ES-I3 (cell line): ENCODE results near the gene NR2F1.
A peak's percentile ranks its signal among the peaks of the same experiment; 100 is the strongest.

Experiments used
- H3K36me3 ChIP-seq: 2 replicates; pipeline ENCODE4 v1.6.1; 2013; ENCODE audit warnings: mild to moderate bottlenecking, low read length, control low read depth, moderate library complexity; ENCODE audit not compliant: insufficient read depth
- H3K4me1 ChIP-seq: 2 replicates; pipeline ENCODE4 v1.6.1; 2013; ENCODE audit warnings: mild to moderate bottlenecking, control low read depth, low read length; ENCODE audit not compliant: insufficient read depth
- H3K9ac ChIP-seq: 2 replicates; pipeline ENCODE4 v1.6.1; 2013; ENCODE audit warnings: low read depth, mild to moderate bottlenecking, low read length, moderate library complexity
- H3K9me3 ChIP-seq: 2 replicates; pipeline ENCODE4 v1.6.1; 2013; ENCODE audit warnings: mild to moderate bottlenecking, low read length, moderate library complexity; ENCODE audit not compliant: control insufficient read depth, insufficient read depth

NR2F1 gene

DNA sequence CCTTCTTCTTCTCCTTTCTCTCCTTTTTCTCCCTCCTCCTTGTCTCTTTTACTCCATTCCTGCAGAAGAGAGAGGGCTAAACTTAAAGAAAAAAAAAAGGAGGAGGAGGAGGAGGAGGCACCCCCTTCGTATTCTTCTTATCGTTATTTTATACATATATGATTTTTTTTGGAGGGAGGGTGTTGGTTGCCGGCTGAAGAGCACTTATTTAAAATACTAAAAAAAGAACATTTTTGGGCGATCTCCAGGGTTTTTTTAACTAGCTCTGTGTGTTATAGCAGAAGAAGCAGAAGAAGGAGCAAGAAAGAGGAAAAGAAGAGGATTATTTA lies 381 bp downstream of the NR2F1 start:
- Histone ChIP-seq H3K9me3 (no peaks in the 10 kb centered on the region), H3K36me3 (no peaks in the 10 kb centered on the region), H3K4me1 (peaks cover 4% of the 10 kb centered on the region; the same call in 1 of the 2 replicates), H3K9ac (0 out of 2 replicates have a peak overlapping the region, but pooled peaks have one; percentile 6)

DNA sequence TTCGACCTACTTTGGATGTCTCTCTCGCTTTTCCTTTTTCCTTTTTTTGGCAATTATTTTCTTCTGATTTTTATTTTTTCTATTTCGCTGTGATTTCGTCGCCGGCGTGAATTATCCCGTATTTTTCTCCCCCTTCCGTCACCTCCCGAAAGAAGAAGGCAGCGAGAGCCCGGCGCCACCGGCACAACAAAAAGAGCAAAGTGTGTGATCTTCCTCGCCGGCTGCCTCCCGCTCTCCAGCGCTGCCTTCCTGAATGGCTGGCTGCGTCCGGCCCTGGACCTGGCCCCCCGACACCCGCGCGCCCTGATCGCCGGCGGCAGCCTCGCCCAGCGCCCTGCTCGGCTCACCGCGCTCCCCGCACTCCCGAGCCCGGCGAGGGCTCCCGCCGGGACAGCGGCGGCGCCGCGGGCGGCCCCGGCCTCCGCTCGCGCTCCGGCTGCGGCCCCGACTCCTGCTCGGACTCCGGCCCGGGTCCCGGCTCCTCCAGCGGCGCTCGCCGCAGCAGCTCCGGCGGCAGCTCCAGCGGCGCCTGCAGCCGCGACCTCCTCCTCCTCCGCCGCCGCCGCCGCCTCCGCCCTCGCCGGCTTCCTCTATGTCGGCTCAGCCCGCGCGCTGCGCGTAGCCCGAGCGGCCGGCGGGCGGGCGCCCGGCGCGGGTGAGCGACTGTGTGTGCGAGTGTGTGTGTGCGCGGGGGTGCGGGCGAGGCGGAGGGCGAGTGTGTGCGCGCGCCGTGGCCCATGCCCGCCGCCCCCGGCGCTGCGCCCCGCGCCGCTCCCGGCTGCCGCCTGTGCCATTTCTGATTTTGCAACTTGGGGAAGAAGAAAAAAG lies 960 bp downstream of the NR2F1 start:
- H3K9ac ChIP-seq: peak overlapping the region; percentile 19; the same call in 1 of the 2 replicates
- peaks cover 4% of the 10 kb centered on the region; the same call in 1 of the 2 replicates for H3K4me1 ChIP-seq
- no peaks in the 10 kb centered on the region for H3K36me3 ChIP-seq
- H3K9me3 ChIP-seq: 0 out of 2 replicates have a peak, but pooled peaks cover under 1% of the 10 kb centered on the region

DNA sequence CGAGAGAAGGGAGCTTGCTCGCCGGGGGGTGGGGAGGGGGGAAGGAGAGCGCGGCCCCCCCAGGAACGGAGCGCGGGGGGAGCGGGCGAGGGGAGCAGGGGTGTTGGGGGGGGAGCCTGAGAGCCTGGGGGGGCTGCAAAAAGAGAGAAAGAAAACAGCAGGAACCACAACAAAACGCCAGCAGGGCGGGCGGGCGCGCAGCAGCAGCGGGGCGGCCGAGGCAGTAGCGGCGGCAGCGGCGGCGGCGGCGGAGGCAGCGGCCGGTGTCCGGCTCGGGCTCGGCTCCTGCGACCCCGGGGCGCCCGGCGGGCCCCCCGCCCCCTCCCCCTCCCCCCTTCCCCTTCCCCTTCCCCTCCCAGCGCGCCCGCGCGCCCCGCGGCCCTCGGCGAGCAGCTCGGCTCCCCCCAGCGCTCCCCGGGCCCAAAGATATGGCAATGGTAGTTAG lies 1.6 kb downstream of the NR2F1 start:
- no peaks in the 10 kb centered on the region for H3K36me3 ChIP-seq
- H3K4me1 ChIP-seq: peaks cover 4% of the 10 kb centered on the region; the same call in 1 of the 2 replicates
- peak overlapping the region; percentile 19; the same call in 1 of the 2 replicates for H3K9ac ChIP-seq
- H3K9me3 ChIP-seq: 0 out of 2 replicates have a peak, but pooled peaks cover 2% of the 10 kb centered on the region

DNA sequence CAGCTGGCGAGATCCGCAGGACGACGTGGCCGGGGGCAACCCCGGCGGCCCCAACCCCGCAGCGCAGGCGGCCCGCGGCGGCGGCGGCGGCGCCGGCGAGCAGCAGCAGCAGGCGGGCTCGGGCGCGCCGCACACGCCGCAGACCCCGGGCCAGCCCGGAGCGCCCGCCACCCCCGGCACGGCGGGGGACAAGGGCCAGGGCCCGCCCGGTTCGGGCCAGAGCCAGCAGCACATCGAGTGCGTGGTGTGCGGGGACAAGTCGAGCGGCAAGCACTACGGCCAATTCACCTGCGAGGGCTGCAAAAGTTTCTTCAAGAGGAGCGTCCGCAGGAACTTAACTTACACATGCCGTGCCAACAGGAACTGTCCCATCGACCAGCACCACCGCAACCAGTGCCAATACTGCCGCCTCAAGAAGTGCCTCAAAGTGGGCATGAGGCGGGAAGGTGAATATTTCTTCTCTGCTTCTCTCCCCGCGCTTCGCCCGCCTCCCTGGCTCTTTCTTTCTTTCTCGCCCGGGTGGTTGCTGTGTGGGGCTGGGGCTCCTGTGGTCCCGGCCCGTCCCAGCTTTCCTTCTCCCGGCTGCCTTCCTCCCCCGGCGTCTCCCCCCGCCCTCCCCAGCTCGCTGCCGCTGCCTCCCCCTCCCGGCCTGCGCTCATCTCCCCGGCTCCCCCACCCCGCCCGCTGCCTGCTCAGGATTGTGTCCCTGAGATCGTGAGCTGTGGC lies 2.2 kb downstream of the NR2F1 start:
- H3K9ac ChIP-seq: peak overlapping the region; percentile 11; the same call in 1 of the 2 replicates
- H3K36me3 ChIP-seq: no peaks in the 10 kb centered on the region
- 0 out of 2 replicates have a peak, but pooled peaks cover 2% of the 10 kb centered on the region for H3K9me3 ChIP-seq
- peaks cover 4% of the 10 kb centered on the region; the same call in 1 of the 2 replicates for H3K4me1 ChIP-seq

DNA sequence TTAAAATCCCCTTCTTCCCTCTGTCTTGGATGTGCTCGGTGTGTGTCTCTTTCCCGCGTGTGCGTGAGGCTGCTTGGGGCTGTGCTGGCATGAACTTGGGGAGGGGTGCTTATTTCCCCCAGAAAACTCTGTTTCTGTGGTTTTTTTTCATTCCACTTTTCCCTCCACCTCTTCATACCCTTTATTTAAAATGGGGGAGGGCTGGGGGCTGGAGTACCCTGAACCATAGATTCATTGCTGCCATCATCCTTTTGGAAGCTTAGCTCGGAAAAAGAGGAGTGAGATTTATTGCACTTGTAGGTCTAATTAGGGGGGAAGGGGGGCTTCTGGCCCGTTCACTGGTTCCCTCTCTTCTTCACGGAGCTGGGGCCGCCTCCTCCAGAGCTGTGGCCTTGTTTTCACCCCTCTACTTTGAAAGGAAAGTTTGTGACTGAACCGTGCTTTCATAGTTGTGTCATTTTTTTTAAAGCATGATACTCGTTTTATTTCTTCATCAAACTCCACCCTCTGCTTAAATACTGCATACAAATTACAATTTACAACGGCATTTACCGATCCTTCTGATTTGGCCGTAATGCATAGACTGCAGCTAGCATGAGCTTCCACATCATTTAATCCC lies 2.9 kb downstream of the NR2F1 start:
- Histone ChIP-seq H3K9ac (no peak overlapping the region), H3K9me3 (0 out of 2 replicates have a peak, but pooled peaks cover 2% of the 10 kb centered on the region), H3K36me3 (no peaks in the 10 kb centered on the region), H3K4me1 (peaks cover 4% of the 10 kb centered on the region; the same call in 1 of the 2 replicates)

DNA sequence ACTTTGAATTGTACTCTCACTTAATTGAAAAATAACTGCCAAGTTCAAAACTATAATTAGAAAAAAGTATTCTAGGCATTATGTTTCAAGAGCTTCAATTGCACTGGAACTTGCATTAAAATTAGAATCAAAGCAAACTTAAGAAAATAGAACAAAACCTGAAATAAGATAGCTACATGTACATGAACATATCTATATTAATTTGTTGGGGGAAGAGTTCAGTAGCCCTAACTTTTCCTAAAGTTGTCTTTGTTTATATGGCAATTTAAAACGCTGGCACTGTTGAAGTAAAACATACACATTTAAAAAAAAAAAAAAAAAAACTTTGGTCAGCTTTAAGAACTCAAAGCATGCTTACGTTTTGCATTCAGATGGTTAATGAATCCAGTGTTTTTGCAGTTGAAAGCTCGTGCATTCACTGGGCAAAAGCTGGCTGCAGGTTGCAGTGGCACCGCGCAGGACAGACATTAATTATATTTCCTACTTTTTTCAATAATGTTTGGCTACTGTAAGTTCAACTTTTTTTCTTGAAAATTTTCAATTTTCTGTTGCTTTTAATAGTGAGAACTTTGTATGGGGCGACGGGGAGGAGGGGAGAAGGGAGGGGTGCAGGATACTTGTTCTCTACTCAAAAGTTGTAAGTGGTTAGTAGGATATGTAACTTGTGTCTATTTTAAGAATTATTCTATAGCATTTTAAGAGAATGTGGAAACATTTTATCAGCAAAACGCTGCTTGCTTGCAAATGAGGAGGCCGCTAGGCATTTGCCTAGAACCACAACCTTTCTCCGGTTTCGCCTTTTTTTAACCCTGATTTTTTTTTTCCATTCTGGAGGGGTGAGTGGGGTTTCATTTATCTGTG lies 3.9 kb downstream of the NR2F1 start:
- H3K36me3 ChIP-seq: no peaks in the 10 kb centered on the region
- H3K9me3 ChIP-seq: 0 out of 2 replicates have a peak, but pooled peaks cover 2% of the 10 kb centered on the region
- H3K4me1 ChIP-seq: peaks cover 4% of the 10 kb centered on the region; the same call in 1 of the 2 replicates
- H3K9ac ChIP-seq: no peak overlapping the region

DNA sequence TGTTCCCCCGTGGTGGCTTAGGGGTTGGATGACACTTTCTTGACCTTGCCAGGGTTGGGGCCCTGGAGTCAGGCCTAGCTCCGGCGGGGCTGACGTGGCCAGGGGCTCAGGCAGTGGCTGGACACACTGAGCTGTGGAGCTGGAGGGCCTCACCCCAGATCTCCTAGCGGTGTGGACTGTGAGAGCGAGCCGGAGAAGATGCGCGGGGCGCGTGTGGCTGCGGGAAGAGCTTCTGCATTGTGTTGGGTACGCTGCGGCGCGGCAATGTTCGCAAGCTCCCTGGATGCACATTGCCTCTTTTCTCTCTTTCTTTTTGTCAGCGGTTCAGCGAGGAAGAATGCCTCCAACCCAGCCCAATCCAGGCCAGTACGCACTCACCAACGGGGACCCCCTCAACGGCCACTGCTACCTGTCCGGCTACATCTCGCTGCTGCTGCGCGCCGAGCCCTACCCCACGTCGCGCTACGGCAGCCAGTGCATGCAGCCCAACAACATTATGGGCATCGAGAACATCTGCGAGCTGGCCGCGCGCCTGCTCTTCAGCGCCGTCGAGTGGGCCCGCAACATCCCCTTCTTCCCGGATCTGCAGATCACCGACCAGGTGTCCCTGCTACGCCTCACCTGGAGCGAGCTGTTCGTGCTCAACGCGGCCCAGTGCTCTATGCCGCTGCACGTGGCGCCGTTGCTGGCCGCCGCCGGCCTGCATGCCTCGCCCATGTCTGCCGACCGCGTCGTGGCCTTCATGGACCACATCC lies 4.8 kb downstream of the NR2F1 start:
- H3K4me1 ChIP-seq: no peaks in the 10 kb centered on the region
- no peaks in the 10 kb centered on the region for H3K36me3 ChIP-seq
- peak overlapping the region; percentile 8; the same call in 1 of the 2 replicates for H3K9ac ChIP-seq
- H3K9me3 ChIP-seq: 0 out of 2 replicates have a peak, but pooled peaks cover 2% of the 10 kb centered on the region

DNA sequence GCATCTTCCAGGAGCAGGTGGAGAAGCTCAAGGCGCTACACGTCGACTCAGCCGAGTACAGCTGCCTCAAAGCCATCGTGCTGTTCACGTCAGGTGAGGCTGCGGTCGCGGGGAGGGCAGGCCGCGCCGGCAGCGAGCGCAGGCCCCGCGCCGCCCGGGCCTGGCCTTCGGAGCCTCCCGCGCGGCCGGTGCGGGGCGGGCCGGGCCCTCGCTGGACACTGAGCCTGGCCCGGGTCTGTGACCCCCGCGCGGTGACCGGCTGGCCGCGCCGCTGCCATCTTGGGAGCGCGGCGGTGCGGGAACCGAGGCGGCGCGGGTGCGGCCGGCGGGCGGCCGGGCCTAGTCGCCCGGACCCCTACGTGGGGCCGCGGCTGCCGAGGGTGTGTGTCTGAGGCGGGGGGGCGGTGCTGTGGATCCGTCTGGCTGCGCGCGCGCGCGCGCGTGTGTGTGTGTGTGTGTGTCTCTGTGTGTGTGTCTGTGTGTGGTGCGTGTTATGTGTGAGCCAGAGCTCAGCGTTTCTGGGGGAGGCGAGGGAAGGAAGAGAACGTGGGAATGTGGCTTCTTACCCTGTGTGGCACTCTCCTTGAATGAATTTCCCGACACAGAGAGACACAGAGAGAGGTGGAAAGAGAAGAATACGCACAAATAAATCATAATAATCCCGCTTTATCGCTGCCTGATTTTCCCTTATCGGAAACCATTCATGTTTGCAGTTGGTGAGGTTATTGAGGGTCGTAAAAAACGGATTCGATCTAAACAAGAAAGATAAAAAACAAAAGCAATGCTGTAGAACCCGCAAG lies 5.5 kb downstream of the NR2F1 start:
- 0 out of 2 replicates have a peak, but pooled peaks cover 2% of the 10 kb centered on the region for H3K9me3 ChIP-seq
- H3K36me3 ChIP-seq: no peaks in the 10 kb centered on the region
- H3K9ac ChIP-seq: peak overlapping the region; percentile 8; the same call in 1 of the 2 replicates
- no peaks in the 10 kb centered on the region for H3K4me1 ChIP-seq

DNA sequence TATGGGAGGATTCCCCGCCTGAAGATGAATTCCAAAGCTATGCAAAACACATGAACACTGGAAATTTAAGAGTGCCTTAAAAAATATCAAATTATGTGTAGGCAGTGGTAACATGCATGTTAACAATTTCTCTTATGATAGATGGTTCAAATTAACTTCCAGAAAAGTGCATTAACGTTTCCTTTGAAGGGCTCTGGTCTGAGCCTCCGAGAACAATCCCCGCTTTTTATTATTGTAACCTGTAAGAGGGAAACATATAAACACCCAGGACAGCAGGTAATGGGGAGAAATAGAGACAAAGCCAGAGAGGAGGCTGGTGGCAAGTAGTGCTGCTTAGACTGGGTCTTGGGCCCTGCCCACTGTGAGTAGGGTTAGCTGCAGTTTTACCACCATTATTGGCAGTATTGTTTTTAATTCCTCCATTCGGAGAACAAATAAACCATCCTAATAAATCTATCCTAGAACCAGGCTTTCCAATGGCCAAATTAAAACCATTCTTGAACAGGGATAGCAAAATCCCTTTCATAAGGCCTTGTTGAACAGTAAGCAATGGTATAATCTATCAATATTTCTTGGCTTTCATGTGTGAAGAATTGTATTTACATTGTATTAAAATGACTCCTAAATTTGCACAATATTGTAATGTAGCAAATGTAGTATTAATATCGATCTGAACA lies 6.3 kb downstream of the NR2F1 start:
- Histone ChIP-seq H3K4me1 (no peaks in the 10 kb centered on the region), H3K36me3 (no peaks in the 10 kb centered on the region), H3K9me3 (0 out of 2 replicates have a peak, but pooled peaks cover 2% of the 10 kb centered on the region), H3K9ac (no peak overlapping the region)

DNA sequence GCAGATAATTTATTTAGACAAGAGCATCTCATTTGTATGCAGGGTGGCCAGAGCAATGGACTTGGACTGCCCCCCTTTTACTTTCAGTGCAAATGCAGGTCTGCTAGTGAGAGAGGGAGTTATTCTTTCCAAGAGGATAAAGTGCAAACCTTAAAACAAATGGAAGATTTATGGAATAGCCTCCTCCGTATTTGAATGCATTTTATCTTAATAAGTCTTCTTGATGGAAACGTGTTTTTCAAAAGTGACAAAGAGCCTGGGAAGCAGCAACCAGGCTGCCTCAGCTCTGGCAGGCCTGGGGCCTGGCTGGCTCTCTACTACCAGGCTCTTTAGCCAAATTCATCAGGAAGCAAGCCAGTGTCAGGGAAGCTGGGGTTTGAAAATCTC lies 6.8 kb downstream of the NR2F1 start:
- Histone ChIP-seq H3K9me3 (0 out of 2 replicates have a peak, but pooled peaks cover 2% of the 10 kb centered on the region), H3K4me1 (no peaks in the 10 kb centered on the region), H3K9ac (no peak overlapping the region), H3K36me3 (no peaks in the 10 kb centered on the region)

DNA sequence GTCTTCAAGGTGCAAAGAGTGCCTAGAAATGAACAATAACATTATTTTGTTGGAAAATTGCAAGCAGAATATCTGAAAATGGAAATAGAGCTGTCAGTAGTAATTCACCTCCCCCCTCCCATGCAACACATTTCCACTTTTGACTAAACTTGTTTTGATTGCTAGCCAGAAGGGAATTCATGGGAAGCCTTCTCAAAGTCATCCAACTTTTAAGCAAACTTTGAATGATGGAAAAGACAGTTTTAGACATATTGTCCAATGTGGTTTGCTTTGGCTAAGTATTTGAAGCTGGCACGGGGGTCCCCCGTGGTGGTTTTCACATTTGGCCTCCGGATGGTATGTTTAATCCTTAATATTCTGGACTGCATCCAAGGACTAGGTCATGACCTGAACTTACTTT lies 7.5 kb downstream of the NR2F1 start:
- no peaks in the 10 kb centered on the region for H3K36me3 ChIP-seq
- no peak overlapping the region for H3K9ac ChIP-seq
- H3K4me1 ChIP-seq: no peaks in the 10 kb centered on the region; the same call in 1 of the 2 replicates
- 0 out of 2 replicates have a peak, but pooled peaks cover 2% of the 10 kb centered on the region for H3K9me3 ChIP-seq
